ENCODE data around the gene NEDD4L.

GRCh38 chr18:58095222-58095621 is 51.2 kb downstream of the NEDD4L start:
- TF ChIP-seq CTCF (IDR thresholded peaks at IDR 0.05; ENCODE audit: low read depth, low read length) (no peak), MAX (IDR thresholded peaks at IDR 0.05; ENCODE audit: low read depth, low read length) (no peak)
